Superior temporal gyrus (tissue), 1 donor: Measurements from ENCODE around the gene RUFY1.
"Not testable (repeated sequence)": the region's sequence is repeated elsewhere in the genome, so short reads cannot be mapped to it uniquely, and the experiment has no call there.

Experiments used
- DNase-seq: peaks from one replicate; pipeline ENCODE4 v3.0.0-alpha.2; 2016; ENCODE audit errors: extremely low spot score

The RUFY1 gene

DNA sequence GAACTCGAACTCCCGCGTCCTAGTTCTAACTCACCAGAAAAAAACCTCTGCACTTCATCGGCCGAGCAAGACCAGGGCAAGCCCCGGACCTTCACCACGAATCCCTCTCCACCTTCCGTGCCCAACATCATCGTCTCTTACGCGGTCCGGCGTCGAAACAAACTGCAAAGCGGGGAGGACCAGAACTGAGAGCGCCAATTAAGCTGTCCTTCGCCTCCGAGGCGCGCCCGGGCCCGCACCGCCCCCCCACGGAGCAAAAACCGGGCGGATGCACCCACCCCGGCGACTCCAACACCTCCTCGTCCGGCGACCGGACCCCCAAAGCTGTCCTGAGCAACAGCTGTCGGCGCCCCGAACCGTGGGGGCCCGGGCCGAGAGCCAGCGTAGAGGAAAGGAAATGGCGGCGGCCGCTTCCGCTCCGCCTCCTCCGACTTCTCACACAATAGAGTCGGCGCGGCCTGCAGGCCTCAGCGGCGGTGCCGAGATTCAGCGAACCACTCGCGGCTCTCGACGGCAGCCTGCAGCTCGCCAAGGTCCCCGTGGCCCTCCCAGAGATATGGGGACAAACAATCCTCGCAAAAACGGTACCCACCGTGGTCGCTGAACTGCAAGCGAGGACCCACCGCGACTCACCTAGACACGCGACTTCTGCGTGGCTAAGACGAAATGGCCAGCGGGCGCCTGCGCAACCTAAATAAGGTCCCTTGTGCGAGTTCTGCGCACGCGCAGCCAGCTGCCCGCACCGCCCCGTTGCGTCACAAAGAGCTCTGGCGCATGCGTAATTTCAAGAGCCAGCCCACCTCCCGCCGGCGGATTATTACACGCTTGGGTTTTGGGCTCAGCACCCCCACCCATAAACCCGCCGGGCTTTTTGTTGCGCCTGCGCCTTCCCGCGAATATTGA is 72.9 kb downstream of the RUFY1 start, which contains the start of gene HNRNPH1:
HNRNPH1 (minus strand) TSS at position 669 of the 903 bp plus-strand sequence; CDS start at position 131, 538 bp downstream.
- peak; percentile 99 for DNase-seq

DNA sequence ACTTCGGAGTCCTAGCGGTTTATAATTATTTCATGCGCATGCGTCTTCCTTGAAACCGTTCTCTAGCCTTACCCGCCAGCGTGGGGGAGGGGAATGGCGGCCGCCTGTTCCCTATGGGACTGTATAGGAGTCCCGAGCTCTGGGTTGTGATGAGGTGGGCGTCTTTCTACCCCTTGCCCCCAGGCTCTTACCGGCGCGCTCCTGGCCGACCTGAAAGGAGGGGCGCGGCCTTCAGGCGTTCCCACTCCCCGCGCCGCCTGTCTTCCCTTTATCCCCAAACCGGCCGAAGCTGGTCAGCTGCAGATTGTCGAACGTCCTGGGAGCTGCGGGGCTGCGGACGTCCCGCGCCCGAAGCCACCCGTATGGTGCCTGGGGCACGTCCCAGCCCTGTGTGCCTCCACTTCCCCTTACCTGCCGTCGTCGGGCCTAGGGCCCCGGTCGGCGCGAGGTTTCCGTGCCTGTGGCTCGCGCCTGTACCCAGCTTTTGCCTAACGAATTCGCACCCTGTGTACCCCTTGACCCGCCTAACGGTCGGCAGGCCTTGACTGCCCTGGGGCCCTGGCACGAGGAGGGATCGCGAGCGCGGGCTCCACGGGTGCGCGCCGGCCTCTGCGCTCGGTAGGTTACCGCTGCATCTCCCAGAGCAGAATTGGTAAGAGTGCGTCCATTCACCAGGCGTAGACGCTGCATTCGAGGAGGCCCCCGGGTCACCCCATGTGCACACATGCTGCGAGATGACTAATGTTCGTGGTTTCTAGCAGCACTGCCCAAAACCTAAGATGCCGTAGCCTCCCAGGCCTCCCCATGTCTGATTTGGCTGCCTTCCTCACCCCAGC is 73.8 kb downstream of the RUFY1 start:
- peak; percentile 17 for DNase-seq

DNA sequence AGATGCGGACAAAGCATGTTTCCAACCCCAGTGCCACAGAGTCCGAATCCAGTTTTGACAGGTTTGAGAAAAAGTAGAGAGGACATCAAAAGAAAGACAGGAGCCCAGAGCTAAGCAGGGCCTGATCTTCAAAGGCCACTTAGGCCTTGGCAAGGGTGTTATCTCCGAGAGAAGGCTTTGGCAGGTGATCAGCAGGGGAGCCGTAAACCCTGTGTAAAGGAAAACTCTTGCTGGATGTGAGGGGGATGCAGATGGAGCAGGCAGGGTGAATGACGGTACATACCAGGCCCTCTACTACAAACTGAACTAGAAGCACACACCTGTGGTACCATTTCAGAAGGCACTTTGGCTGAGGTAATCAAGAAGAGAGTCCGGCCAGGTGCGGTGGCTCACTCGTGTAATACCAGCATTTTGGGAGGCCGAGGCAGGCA is 74.5 kb downstream of the RUFY1 start:
- DNase-seq: no peak

- DNase-seq: not testable (repeated sequence)
Measured at GRCh38 chr5:179633501-179634369, 83.4 kb downstream of the RUFY1 start.

GRCh38 chr5:179634370-179635172 is 84.2 kb downstream of the RUFY1 start:
- DNase-seq: not testable (repeated sequence)

DNA sequence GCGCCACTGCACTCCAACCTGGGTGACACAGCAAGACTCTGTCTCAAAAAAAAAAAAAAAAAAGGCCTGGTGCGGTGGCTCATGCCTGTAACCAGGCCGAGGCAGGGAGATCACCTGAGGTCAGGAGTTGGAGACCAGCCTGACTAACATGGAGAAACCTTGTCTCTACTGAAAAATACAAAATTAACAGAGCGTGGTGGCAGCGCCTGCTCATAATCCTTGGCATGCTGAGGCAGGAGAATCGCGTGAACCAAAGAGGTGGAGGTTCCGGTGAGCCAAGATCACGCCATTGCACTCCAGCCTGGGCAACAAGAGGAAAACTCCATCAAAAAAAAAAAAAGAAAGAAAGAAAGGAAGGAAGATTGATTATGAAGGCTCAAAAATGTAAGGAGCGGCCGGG is 88.9 kb downstream of the RUFY1 start:
- not testable (repeated sequence) for DNase-seq

- not testable (repeated sequence) for DNase-seq
Measured at GRCh38 chr5:179641745-179642144, 91.4 kb downstream of the RUFY1 start.

- not testable (repeated sequence) for DNase-seq
Measured at GRCh38 chr5:179642626-179643025, 92.3 kb downstream of the RUFY1 start.

GRCh38 chr5:179643141-179643920 is 93.0 kb downstream of the RUFY1 start:
- not testable (repeated sequence) for DNase-seq

DNA sequence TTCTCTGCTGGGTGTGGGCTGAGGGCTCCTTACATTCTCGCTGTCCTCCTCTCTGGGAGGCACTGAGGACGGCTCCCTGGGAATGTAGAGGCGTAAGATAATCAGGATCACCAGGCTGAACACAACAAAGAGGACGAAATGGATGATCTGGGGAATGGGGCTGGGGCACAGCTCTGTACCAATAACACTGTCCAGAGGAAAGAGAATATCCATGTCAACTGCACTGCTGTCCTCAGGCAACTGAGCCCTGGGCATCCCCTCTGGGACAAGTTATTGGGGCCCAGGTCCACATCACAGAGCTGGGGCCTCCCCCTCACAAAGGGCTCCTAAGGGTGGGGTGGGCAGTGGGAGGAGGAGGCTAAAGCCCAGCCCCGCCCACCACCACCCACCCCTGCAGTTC is 94.4 kb downstream of the RUFY1 start:
- not testable (repeated sequence) for DNase-seq

DNA sequence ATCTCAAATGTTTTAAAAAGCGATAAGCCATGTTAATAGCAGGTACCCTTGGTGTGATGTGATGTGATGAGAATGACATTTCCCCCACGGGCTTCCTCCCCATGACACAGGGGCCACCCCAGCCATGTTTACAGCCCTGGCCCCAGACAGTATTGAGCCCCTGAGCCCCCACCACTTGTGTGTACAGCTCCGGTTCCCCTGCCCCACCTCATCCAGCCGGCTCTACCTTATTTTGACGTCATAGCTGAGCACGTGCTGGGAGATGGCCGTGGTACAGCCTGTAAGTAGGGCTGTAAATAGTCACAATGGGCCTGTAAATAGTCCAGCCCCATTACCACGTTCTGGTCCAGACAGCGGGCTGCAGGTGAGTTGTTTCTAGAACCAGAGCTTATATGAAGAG is 98.1 kb downstream of the RUFY1 start:
- no peak for DNase-seq

- DNase-seq: not testable (repeated sequence)
Measured at GRCh38 chr5:179649166-179649703, 98.9 kb downstream of the RUFY1 start.

- not testable (repeated sequence) for DNase-seq
Measured at GRCh38 chr5:179650245-179650644, 99.9 kb downstream of the RUFY1 start.

DNA sequence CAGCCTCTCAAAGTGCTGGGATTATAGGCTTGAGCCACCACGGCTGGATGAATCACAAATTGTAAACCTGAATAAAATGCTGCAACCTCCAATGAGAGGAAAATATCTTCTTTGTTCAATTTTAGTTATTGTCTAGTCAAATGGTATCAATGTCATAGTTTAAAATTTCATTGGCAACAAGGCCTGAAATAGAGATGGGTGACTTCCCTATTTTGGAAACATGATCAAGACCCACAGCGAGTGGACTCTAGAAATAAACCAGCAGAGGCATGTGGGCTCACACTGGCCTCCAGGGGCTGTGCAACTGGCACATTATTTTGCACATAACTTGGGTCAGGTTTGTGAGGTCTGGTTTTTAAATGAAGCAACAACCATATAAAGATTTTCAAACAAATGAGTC is 102.8 kb downstream of the RUFY1 start:
- not testable (repeated sequence) for DNase-seq

- not testable (repeated sequence) for DNase-seq
Measured at GRCh38 chr5:179657302-179658178, 107.2 kb downstream of the RUFY1 start.

GRCh38 chr5:179658179-179658856 is 108.0 kb downstream of the RUFY1 start:
- DNase-seq: peak; percentile 36
